ENCODE measurements around the gene VTCN1.
"Not testable (repeated sequence)": the region's sequence is repeated elsewhere in the genome, so short reads cannot be mapped to it uniquely, and the experiment has no call there.

VTCN1 gene

GRCh38 chr1:117169871-117170596 is 40.7 kb downstream of the VTCN1 start:
- TF ChIP-seq CTCF (IDR thresholded peaks at IDR 0.05; ENCODE audit: extremely low read depth, missing control alignments), result no peak
- no peak for DNase-seq (ENCODE audit: low spot score)

DNA sequence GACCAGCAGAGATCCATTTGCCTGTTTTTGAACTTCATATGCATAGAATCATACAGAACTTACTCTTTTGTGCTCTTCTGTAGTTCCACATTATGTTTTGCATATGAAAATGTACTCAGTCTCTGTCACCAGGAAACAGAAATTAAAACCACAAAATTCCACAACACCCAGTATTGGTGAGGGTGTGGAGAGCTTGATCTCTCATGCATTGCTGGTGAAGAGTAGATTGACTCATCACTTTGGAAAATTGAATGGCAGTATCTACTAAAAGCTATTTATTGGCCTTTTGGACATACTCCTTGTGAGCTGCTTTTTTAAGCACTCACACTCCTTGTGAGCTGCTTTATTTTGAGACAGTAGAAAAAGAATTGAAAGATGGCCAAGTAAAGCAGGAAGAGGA is 43.3 kb downstream of the VTCN1 start:
- no peak for DNase-seq (ENCODE audit: low spot score)

DNA sequence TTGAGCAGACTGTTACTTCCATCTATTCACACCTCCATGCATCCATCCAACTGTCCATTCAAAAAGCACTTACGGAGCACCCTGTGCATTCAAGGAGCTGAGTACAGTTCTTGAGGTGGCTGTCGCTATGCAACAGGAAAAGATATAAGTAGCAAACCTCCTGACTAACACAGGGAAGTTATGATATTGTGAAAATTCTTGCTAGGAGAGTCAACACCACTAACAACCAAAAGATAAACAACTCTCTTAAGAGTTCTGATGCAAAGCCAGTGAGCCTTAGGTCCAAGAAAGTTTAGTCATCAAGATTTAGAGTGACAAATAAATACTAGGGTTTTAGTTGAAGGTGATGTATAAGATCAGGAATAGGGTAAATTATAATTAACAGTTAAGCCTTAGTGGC is 44.7 kb downstream of the VTCN1 start:
- no peak for TF ChIP-seq CTCF (IDR thresholded peaks at IDR 0.05; ENCODE audit: extremely low read depth, missing control alignments)
- DNase-seq (ENCODE audit: low spot score), result no peak

More for the DNA sequence above, 43.3 kb downstream of the VTCN1 start:
- TF ChIP-seq CTCF (IDR thresholded peaks at IDR 0.05; ENCODE audit: extremely low read depth, missing control alignments), result no peak

DNA sequence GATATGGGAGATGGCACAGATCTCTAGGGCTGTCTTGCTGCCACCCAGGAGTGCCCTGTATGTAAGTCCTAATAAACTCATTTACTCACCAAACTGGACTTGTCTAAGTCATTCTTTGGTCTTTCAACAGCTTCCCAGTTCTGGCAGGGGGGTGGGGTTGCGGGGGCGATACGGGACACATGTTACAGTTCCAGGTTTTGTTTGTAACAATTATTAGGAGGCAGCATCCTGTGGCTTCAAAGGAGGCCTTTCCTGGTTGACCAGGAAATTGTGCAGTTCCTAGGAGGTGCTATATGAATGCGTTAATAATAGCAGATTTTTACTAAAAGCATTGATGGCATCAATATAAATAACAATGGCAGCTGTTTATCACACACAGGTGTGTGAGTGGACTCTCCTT is 46.5 kb downstream of the VTCN1 start:
- no peak for TF ChIP-seq CTCF (IDR thresholded peaks at IDR 0.05; ENCODE audit: extremely low read depth, missing control alignments)

DNA sequence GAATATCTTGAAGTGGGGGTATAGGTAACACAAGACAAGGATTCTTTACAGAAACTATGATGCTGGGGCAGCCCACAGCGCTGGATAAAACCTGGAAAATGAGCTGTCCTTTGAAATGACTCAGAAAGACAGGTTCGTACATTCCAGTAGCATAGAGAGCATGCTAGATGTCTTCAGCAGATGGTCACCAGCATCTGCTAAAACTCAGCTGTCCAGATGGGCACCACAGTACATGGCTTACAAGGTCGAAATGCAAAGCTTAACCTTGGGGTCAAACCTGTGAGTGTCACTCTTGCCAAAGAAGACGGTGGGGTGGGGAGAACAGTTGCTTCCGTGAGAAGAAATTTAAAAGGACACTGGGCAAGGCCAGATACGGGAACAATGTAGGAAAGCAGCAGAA is 47.9 kb downstream of the VTCN1 start:
- no peak for DNase-seq (ENCODE audit: low spot score)
- no peak for TF ChIP-seq CTCF (IDR thresholded peaks at IDR 0.05; ENCODE audit: extremely low read depth, missing control alignments)

More for the DNA sequence above, 46.5 kb downstream of the VTCN1 start:
- DNase-seq (ENCODE audit: low spot score), result no peak

- DNase-seq (ENCODE audit: low spot score), result no peak
- no peak for TF ChIP-seq CTCF (IDR thresholded peaks at IDR 0.05; ENCODE audit: extremely low read depth, missing control alignments)
Observed at GRCh38 chr1:117161887-117162286, 48.8 kb downstream of the VTCN1 start.

GRCh38 chr1:117151305-117151704 is 59.4 kb downstream of the VTCN1 start:
- not testable (repeated sequence) for DNase-seq (ENCODE audit: low spot score)

DNA sequence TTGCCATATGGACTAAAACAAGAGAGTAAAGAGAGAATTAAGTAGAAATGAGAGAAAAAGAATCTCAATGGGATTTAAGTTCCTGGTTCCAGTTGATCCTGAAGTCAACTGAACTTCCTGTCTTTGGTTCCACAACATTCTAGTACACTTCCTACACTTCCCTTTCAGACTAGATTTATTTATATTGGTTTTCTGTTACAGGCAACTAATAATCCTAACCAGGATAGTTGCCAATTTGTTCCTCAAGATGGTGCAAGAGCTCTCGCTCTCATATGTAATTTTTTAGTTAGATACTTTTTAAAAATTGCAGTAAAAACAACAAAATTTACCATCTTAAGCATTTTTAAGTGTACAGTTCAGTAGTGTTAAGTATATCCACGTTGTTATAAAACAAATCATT is 60.4 kb downstream of the VTCN1 start:
- DNase-seq (ENCODE audit: low spot score), result no peak
- TF ChIP-seq CTCF (IDR thresholded peaks at IDR 0.05; ENCODE audit: extremely low read depth, missing control alignments), result no peak
